ENCODE measurements around the gene TCF23. TPM values are rescaled to one million over a fixed set of nuclear protein-coding genes. Genes with fewer than 3 reads are reported as not detected.

The TCF23 gene
- total RNA-seq, 1 donor from 2014 or later = 0.08 TPM

DNA sequence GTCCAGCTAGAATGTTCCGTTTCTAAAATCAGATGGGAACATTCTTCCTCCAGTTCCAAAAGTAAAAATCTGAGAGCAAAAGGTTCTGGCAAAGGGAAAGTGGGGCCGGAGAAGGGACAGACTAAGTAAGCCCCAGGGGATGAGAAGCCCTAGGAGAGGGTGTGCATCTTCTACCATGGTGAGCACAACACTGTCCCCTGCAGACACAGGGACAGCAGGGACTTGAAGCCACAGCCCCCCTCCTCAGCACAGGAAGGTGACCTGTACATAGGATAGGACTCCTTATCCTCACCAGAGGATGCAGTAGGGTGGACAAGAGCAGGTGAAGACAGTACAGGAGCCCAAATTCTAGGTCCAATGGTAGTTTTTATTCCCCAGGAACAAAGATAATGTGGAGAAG is 50.4 kb downstream of the TCF23 start:
- Histone ChIP-seq H3K27me3 (ENCODE audit: low read depth) (no peaks in the 10 kb centered on the region), H3K4me3 (no peak overlapping the region), H3K27ac (replicated peaks) (no peak overlapping the region), H3K36me3 (peaks cover 42% of the 10 kb centered on the region), H3K9me3 (replicated peaks) (no peaks in the 10 kb centered on the region), H3K4me1 (no peaks in the 10 kb centered on the region)
- intact Hi-C loops (cut with micrococcal nuclease) = no loop called here
- no peak for DNase-seq
- TF ChIP-seq, protein P1, sequence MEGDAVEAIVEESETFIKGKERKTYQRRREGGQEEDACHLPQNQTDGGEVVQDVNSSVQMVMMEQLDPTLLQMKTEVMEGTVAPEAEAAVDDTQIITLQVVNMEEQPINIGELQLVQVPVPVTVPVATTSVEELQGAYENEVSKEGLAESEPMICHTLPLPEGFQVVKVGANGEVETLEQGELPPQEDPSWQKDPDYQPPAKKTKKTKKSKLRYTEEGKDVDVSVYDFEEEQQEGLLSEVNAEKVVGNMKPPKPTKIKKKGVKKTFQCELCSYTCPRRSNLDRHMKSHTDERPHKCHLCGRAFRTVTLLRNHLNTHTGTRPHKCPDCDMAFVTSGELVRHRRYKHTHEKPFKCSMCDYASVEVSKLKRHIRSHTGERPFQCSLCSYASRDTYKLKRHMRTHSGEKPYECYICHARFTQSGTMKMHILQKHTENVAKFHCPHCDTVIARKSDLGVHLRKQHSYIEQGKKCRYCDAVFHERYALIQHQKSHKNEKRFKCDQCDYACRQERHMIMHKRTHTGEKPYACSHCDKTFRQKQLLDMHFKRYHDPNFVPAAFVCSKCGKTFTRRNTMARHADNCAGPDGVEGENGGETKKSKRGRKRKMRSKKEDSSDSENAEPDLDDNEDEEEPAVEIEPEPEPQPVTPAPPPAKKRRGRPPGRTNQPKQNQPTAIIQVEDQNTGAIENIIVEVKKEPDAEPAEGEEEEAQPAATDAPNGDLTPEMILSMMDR (IDR thresholded peaks at IDR 0.05; ENCODE audit: borderline replicate concordance) = no peak

DNA sequence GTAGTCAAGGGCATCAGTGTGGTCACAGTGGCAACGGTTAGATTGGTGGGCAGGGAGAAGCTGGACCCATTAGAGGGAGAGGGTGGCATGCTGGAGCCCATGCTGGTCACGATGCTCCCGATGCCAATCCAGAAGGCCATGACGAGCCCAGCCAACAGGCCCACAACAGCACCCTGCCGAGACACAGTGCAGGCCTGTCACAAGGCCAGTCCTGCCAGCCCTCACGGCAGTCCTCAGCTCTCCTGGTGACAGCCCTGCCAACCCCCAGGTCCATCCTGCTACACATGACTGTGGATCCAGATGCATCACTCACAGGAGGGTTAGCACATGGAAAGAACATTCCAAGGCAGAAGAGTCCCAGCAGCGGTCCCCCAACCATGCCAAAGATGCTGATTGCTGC is 52.9 kb downstream of the TCF23 start:
- Histone ChIP-seq H3K4me1 (no peaks in the 10 kb centered on the region), H3K4me3 (no peak overlapping the region), H3K9me3 (replicated peaks) (no peaks in the 10 kb centered on the region), H3K36me3 (peaks cover 66% of the 10 kb centered on the region), H3K27me3 (ENCODE audit: low read depth) (no peaks in the 10 kb centered on the region), H3K27ac (replicated peaks) (no peak overlapping the region)
- TF ChIP-seq, protein P1 (IDR thresholded peaks at IDR 0.05; ENCODE audit: borderline replicate concordance) = no peak
- no peak for DNase-seq
- intact Hi-C loops (cut with micrococcal nuclease) = no loop called here

GRCh38 chr2:27202854-27203253 is 54.0 kb downstream of the TCF23 start:
- Histone ChIP-seq H3K9me3 (replicated peaks) (no peaks in the 10 kb centered on the region), H3K27ac (replicated peaks) (no peak overlapping the region), H3K4me3 (no peak overlapping the region), H3K36me3 (peaks cover 77% of the 10 kb centered on the region), H3K4me1 (no peaks in the 10 kb centered on the region), H3K27me3 (ENCODE audit: low read depth) (no peaks in the 10 kb centered on the region)
- intact Hi-C loops (cut with micrococcal nuclease) = no loop called here
- no peak for DNase-seq
- TF ChIP-seq, protein P1 (IDR thresholded peaks at IDR 0.05; ENCODE audit: borderline replicate concordance) = no peak

DNA sequence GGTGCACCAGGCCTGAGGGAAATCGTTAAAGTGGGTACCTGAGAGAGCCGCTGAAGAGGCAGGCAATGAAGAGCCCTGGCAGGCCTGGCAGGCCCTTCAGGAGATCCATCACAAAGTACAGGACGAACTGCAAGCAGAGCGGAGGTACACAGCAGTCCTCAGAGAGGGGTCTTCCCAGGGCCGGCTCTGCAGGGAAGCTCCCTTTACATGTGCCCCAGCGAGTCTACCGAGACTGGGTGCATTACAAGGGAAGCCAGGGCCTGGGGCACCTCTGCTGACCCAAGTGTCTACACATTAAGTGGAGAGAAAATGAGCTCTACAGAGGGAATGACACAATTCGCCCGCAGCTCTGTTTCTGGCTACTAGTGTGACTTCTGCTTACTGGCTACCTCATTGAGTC is 54.9 kb downstream of the TCF23 start:
- intact Hi-C loops (cut with micrococcal nuclease) = no loop called here
- H3K4me3 ChIP-seq = no peak overlapping the region

GRCh38 chr2:27204566-27204965 is 55.8 kb downstream of the TCF23 start:
- H3K36me3 ChIP-seq = peaks cover 93% of the 10 kb centered on the region
- no peaks in the 10 kb centered on the region for H3K4me1 ChIP-seq

More for the DNA sequence above, 54.9 kb downstream of the TCF23 start:
- no peaks in the 10 kb centered on the region for H3K9me3 ChIP-seq (replicated peaks)
- DNase-seq = no peak
- H3K27ac ChIP-seq (replicated peaks) = no peak overlapping the region
- no peaks in the 10 kb centered on the region for H3K4me1 ChIP-seq
- TF ChIP-seq, protein P1 (IDR thresholded peaks at IDR 0.05; ENCODE audit: borderline replicate concordance) = no peak
- H3K36me3 ChIP-seq = peaks cover 86% of the 10 kb centered on the region
- H3K27me3 ChIP-seq (ENCODE audit: low read depth) = no peaks in the 10 kb centered on the region

More at GRCh38 chr2:27204566-27204965, 55.8 kb downstream of the TCF23 start:
- TF ChIP-seq, protein P1 (IDR thresholded peaks at IDR 0.05; ENCODE audit: borderline replicate concordance) = no peak
- DNase-seq = no peak
- no peaks in the 10 kb centered on the region for H3K27me3 ChIP-seq (ENCODE audit: low read depth)
- H3K27ac ChIP-seq (replicated peaks) = no peak overlapping the region
- H3K4me3 ChIP-seq = no peak overlapping the region
- intact Hi-C loops (cut with micrococcal nuclease) = no loop called here
- no peaks in the 10 kb centered on the region for H3K9me3 ChIP-seq (replicated peaks)

Data from left ventricle myocardium inferior (tissue), 1 donor.